Heart right ventricle (tissue), 16 donors: ENCODE results near the gene ERGIC1. TPM values are rescaled to one million over a fixed set of nuclear protein-coding genes. Genes with fewer than 3 reads are reported as not detected.

Experiments
- ATAC-seq, 8 donors: fragments of 200-7000 bp; cut with Tn5 transposase; one replicate each; pipeline ENCODE4 v1.9.1; 2020; ENCODE audit warnings: mild to moderate bottlenecking in 8 of 8, moderate library complexity in 8 of 8, moderate number of reproducible peaks in 1 of 8
- DNase-seq, 2 donors: peaks; one replicate each; pipeline ENCODE4 v3.0.0-alpha.2; 2020
- H3K27ac ChIP-seq, 10 donors: fragments of 200-600 bp; sonication (generic) in 2 of 10; one replicate each; pipeline versions ENCODE4 v1.5.0 to v1.8.0; 2020 to 2022; ENCODE audit warnings: mild to moderate bottlenecking in 3 of 10
- H3K27me3 ChIP-seq, 7 donors: fragments of 200-600 bp; one replicate each; pipeline ENCODE4 v1.8.0; 2021 to 2022; ENCODE audit warnings: mild to moderate bottlenecking in 2 of 7
- H3K36me3 ChIP-seq, 9 donors: fragments of 200-600 bp; sonication (generic) in 1 of 9; one replicate each; pipeline versions ENCODE4 v1.5.0 to v1.8.0; 2020 to 2022; ENCODE audit warnings: mild to moderate bottlenecking in 2 of 9
- H3K4me1 ChIP-seq, 9 donors: fragments of 200-600 bp; sonication (generic) in 1 of 9; one replicate each; pipeline versions ENCODE4 v1.5.0 to v1.8.0; 2020 to 2022; ENCODE audit warnings: mild to moderate bottlenecking in 4 of 9
- H3K4me3 ChIP-seq, 10 donors: fragments of 200-600 bp; sonication (generic) in 2 of 10; one replicate each; pipeline versions ENCODE4 v1.5.0 to v1.8.0; 2020 to 2022; ENCODE audit warnings: mild to moderate bottlenecking in 7 of 10, moderate library complexity in 2 of 10
- H3K9me3 ChIP-seq, 11 donors: fragments of 200-600 bp in 10 of 11; sonication (generic) in 2 of 11; one replicate each; pipeline versions ENCODE4 v1.5.0 to v1.8.0; 2013 to 2022; ENCODE audit warnings: mild to moderate bottlenecking in 2 of 11, control low read depth in 1 of 11, moderate library complexity in 1 of 11
- CTCF ChIP-seq, 9 donors: fragments of 200-600 bp; sonication (generic) in 2 of 9; IDR thresholded peaks; one replicate each; pipeline versions ENCODE4 v1.5.0 to v1.8.0; 2021 to 2022; ENCODE audit warnings: antibody characterized with exemption in 9 of 9, mild to moderate bottlenecking in 5 of 9, moderate library complexity in 1 of 9
- WGBS, 2 donors: extraction: QIAGEN DNeasy Blood & Tissue Kit; methylation state at CpG; one replicate each; pipeline ENCODE4 v1.1.7; 2013; ENCODE audit warnings: inconsistent platforms in 1 of 2; 5-methylcytosine and 5-hydroxymethylcytosine counted together
- intact Hi-C, 10 donors: fragments of 100-400 bp; cut with DNase I; formaldehyde crosslinking; loops; one replicate each; pipeline versions ENCODE4 v1.11.1 to v1.14.2; 2022
- polyA plus RNA-seq, 2 donors: library from polyadenylated mRNA; stranded (reverse); fragments of 200-250 nt; gene quantifications; one replicate each; pipeline ENCODE4 v1.2.3, GENCODE V29; 2013
- total RNA-seq, 10 donors: library from RNA; stranded (reverse); fragmentation: NEBNext Ultra II Directional in 3 of 10; extraction: Animal tissue kit (Norgen Biotek cat#: 25700) in 3 of 10; gene quantifications; one replicate each; pipeline versions ENCODE4 v1.2.1 to v1.2.4, GENCODE V29; 2021 to 2023
- donor health status: Arrhythmogenic right ventricular cardiomyopathy.
- donor health status: ischemic (EF 13 %, LVEDD 7.1; RV severe dilation, severe dysfunction).
- donor health status: healthy with polysubstance abuse.
- donor health status: DM: no; HTN: yes; CAD: no.
- donor health status: DM: no; HTN: no; CAD: no.
- donor health status: ischemic (EF 25% LVEDD 6.9; RV normal size, moderate dysfunction).
- donor health status: ischemic (EF 25% LVEDD 5.7; RV mildly dilated, moderate dysfunction).
- donor health status: healthy.
- donor health status: DM: yes; HTN: yes; CAD: no.
- donor health status: Ischemic cardiomyopathy.
- donor health status: ischemic (EF 35%, LVEDD 5.7; RV mildly dilated, moderate dysfunction).
- donor health status: nonischemic (EF 11% LVEDD 7.7; RV severe dilation, severe dysfunction).
- donor health status: DM: yes; HTN: yes; CAD: no.
- donor health status: PGD.
- donor health status: ischemic (EF 29% LVEDD 5.4; RV normal size, mild dysfunction).
- donor health status: nonischemic (EF 23%, LVEDD 6.1; RV moderate dilation, normal function).

The ERGIC1 gene
- total and polyA plus RNA-seq, 12 donors, result 48.0 to 91.9 (median 72.5) TPM

- no peaks in the 10 kb centered on the region for H3K9me3 ChIP-seq
- WGBS, 2 donors, result 83% methylated on average over 9 of the region's 9 CpGs
- DNase-seq (no peak), ATAC-seq (peak in 1 of 8 donors; percentile 37)
- no peak overlapping the region for H3K4me3 ChIP-seq
- no peaks in the 10 kb centered on the region for H3K27me3 ChIP-seq
- peaks cover 14 to 68% (median 50%) of the 10 kb centered on the region in 9 donors for H3K4me1 ChIP-seq
- no peak for TF ChIP-seq CTCF (IDR thresholded peaks at IDR 0.05)
- peaks cover 0 to 30% (median 3%) of the 10 kb centered on the region in 9 donors for H3K36me3 ChIP-seq
- intact Hi-C loops, result loop anchor here in 2 of 10 donors (10.0 kb wide), 1 partner anchor 283 kb away; no protein-coding TSS in a partner anchor
- no peak overlapping the region for H3K27ac ChIP-seq
These were observed 167.3 kb downstream of the ERGIC1 start for GRCh38 chr5:173001229-173001841.

Other genes with a start within 250 kb of the ERGIC1 start
- gene NEURL1B, start 193.0 kb upstream of the ERGIC1 start, total RNA-seq, result 10 to 100 TPM; 14.4 to 45.8 (median 21.6) TPM
- 10 to 100 TPM; 16.7 to 29.1 TPM for gene NEURL1B, start 193.0 kb upstream of the ERGIC1 start, polyA plus RNA-seq
- gene DUSP1, start 63.1 kb upstream of the ERGIC1 start, total RNA-seq, result 100 to 1,000 TPM in 7 of 10 donors, 10 to 100 TPM in 3; 55.7 to 215 (median 143) TPM
- 10 to 100 TPM; 33.3 to 98.6 TPM for gene DUSP1, start 63.1 kb upstream of the ERGIC1 start, polyA plus RNA-seq
- 10 to 100 TPM; 23.2 to 33.7 (median 28.9) TPM for gene RPL26L1, start 125.2 kb downstream of the ERGIC1 start, total RNA-seq
- gene RPL26L1, start 125.2 kb downstream of the ERGIC1 start, polyA plus RNA-seq, result 10 to 100 TPM; 29.0 to 84.9 TPM
- gene ATP6V0E1, start 149.5 kb downstream of the ERGIC1 start, total RNA-seq, result 100 to 1,000 TPM; 164 to 218 (median 194) TPM
- 100 to 1,000 TPM; 134 to 271 TPM for gene ATP6V0E1, start 149.5 kb downstream of the ERGIC1 start, polyA plus RNA-seq
- 10 to 100 TPM; 11.8 to 31.1 (median 29.3) TPM for gene CREBRF, start 222.1 kb downstream of the ERGIC1 start, total RNA-seq
- gene CREBRF, start 222.1 kb downstream of the ERGIC1 start, polyA plus RNA-seq, result 1 to 10 TPM; 1.5 to 7.2 TPM